GM19023 (cell line): ENCODE measurements around the gene PTPRM.
"Not testable (repeated sequence)": the region's sequence is repeated elsewhere in the genome, so short reads cannot be mapped to it uniquely, and the experiment has no call there.

ENCODE experiments used
- ATAC-seq: cut with Tn5 transposase; IDR thresholded peaks from one replicate; pipeline ENCODE4 v1.9.1; 2021; ENCODE audit warnings: mild to moderate bottlenecking, moderate library complexity; ENCODE audit not compliant: unreplicated experiment

The PTPRM gene

GRCh38 chr18:8029061-8029460 is 461.9 kb downstream of the PTPRM start:
- no peak for ATAC-seq

DNA sequence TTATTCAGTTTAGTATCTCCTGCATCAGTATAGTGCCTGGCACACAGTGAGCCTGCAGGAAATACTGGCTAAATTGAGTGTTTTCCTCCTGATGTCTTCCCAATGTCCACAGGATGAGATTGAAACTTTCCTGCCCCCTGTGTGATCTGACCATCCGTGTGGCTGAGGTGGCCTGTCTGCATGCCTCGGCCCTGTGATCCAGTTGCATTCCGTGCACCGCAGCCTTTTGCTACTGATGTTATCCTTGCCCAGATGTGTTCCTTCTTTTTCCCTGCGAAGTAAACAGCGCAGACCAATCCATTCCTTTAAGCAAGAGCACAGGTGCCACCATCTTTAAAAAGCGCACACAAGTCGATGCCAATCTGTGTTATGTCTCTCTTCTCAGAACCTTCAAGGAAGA is 462.6 kb downstream of the PTPRM start:
- ATAC-seq: no peak

DNA sequence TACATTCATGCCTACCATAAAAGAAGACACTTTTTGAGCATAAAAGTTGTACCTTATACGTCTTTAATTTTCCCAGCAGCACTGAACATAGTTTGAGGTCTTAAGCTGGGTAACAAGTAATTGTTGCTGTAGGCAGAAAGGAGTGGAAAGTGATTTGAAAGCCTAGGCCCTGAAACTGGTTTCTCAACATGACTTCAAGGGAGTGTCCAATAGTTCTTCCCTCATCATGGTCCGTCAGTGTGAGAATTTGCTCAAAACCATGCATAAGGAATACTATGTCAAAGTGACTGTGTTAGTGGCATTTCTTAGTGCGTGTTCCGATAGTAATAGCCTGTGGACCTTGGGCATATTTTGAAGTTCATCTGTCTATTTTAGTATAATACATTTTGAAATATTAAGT is 463.1 kb downstream of the PTPRM start:
- no peak for ATAC-seq

DNA sequence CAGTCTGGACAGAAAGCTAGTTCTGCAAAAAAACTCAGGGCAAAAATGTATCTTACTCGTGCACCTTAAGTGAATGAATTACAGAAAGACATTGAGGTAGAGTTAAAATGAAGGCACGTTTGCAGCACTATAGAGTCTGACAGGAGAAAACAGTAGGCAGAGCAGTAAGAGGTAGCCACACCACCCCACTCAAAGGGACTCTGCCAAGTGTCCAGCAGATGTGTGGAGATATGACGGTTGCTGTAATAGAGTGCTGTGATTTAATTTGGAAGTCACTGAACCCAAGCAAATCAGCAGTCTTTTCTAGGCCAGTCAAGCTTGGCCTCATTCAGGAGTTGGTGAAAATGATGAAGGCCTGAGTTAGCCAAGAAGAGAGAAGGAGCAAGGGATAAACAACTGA is 464.4 kb downstream of the PTPRM start:
- ATAC-seq: no peak

- no peak for ATAC-seq
These were observed 467.6 kb downstream of the PTPRM start for GRCh38 chr18:8034674-8035073.

DNA sequence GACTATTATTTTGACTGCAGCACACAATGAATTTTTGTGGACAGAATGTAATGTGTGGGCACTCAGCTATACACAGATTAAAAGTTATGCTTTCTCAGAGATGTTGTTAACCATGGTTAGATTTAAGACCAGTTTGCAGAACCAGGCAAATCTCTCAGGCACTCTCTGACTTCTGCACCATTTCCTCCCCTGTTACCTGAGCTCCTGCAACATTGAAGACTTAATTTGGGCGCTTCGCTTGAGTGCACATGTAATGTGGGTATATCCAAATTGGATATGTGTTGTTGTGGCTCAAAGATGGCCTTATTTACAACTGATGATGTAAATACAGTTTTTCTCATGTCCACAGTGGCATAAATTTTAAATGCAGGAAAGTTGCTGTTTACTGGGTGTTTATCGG is 469.4 kb downstream of the PTPRM start:
- no peak for ATAC-seq

DNA sequence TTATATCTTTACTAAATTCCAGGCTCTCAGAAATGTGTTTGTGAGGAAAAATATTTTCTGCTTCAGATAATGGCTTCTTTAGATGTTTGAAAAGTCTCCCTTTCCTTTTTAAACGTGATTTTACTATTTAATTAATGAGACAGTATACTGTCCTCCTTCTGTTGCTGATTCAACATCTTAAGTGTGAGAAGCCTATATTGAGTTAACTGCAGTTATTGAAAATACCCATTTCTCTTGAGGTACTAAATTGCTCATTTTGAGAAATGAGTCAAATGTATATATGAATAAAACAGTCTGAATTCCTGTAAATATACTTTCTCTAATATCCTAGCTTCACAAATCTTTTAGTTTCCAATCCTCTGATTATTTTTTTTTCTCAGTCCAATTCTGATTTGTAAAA is 470.2 kb downstream of the PTPRM start:
- ATAC-seq: no peak

DNA sequence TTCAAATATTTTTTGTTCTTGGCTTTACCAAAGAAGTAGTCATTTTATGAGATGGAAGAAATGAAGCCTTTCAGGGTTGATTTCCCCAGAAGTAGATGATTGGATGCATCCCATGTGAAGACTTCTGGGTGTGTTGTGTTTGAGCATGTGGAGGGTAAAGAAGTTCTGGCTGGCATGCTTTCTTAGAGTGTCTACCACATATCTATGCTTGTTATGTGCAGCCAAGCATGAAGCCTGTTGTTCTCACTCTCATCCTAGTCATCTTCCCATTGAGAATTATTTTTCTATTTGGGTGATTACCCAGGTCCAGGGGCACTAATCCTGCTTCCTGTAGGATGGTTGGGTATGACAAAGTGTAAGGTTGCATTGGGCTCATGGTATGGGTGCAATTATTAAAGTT is 472.9 kb downstream of the PTPRM start:
- no peak for ATAC-seq

DNA sequence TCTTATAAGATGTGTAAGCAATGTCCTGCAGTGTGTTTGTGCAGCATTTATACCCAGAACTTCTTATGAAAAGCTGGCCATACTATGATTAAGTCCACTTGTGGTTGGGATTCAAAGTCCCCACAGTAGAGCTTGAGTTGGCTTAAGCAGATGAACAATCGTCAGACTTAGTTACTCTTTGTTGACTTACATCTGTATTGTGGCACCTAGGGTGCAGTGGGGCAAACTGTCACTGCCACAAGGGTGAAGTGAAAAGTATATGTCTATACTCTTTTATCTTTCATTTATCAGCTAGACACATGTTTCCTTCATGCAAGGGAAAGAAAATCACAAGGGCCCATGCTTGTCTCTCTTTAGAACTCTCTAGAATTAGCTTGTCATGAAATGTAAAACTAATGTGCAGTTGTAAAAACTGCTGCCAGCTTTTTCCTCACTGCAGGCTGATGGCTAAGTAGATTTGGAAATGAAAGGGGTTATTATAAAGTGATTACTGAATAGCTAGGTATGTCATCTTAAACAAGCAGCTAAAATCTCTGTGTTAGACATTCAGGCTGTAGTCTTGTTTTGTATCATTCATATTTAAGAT is 474.5 kb downstream of the PTPRM start:
- ATAC-seq: no peak

DNA sequence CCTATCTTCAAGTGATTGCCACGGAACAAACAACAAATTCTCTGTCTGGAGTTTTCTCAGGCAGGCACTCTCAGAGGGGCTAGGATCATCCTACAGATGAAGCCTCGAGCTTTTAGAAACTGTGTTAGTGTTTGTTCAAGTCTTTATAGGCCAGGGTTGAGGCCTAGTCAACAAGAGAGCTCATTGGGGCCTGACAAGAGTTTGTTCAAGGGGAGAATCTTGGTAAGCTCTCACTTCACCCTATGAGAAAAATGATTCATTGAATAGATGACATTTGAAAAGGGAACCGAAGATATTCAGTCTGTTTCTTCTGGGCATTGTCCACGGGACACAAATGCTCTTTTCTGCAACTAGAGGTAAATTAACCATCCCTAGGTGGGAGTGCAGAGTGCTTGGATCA is 476.9 kb downstream of the PTPRM start:
- no peak for ATAC-seq

DNA sequence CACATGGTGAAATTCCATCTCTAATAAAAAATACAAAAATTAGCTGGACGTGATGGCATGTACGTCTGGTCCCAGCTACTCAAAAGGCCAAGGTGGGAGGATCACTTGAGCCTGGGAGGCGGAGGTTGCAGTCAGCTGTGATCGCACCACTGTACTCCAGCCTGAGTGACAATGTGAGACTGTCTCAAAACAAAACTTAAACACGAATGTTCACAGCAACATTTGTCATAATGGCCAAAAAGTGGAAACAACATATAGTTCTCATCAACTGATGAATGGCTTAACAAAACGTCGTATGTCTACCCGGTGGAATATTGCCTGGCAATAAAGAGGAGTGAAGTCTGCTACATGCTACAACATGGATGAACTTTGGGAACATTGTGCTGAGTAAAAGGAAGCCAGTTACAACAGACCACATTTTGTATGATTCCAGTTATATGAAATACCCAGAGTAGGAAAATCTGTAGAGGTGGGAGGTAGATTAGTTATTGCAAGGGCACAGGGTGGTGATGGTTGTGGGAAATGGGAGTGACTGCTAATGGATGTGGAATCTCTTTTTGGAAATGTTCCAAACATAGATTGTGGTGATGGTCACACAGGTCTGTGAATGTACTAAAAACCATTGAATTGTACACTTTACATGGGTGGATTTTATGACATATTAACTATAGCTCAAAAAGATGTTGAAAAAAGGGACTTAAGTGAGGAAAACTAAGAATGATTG is 478.2 kb downstream of the PTPRM start:
- no peak for ATAC-seq

GRCh38 chr18:8045884-8046281 is 478.8 kb downstream of the PTPRM start:
- no peak for ATAC-seq

GRCh38 chr18:8046441-8046840 is 479.3 kb downstream of the PTPRM start:
- ATAC-seq: no peak

GRCh38 chr18:8049147-8049546 is 482.0 kb downstream of the PTPRM start:
- ATAC-seq: no peak

GRCh38 chr18:8050616-8051329 is 483.7 kb downstream of the PTPRM start:
- ATAC-seq: no peak

- ATAC-seq: no peak
These were observed 484.3 kb downstream of the PTPRM start for GRCh38 chr18:8051453-8051852.

DNA sequence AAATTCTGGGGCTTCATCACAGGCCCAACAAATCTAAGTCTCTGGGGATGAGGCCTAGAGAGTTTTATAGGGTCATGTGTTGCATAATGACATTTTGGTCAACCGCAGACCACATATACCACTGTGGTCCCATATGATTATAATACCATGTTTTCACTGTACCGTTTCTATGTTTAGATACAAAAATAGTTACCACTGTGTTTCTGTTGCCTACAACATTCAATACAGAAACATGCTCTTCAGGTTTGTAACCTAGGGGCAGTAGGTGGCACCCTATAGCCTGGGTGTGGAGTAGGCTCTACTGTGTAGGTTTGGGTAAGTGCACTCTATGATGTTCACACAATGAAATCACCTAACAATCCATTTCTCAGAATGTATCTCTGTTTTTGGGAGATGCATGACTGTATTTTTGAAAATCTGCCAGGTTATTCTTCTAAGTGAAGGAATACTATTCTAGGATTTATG is 485.2 kb downstream of the PTPRM start:
- no peak for ATAC-seq

DNA sequence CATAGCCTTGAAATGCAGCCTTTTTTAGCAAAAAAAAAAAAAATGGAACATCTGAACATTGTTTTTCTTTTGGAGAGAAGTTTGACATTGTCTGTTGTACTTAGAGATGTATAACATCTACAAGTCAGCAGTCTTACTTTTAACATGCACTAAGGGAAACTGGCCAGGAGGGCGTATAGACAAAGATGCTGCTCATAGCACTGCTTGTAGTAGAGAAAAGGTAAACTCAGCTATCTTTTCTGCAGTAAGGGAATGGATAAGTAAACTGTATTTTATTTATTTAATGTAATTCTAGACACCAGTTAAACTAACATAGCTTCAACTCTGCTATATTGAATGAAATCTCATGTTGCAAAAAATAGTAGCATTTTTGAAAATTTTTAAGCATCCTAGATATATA is 489.6 kb downstream of the PTPRM start:
- no peak for ATAC-seq

DNA sequence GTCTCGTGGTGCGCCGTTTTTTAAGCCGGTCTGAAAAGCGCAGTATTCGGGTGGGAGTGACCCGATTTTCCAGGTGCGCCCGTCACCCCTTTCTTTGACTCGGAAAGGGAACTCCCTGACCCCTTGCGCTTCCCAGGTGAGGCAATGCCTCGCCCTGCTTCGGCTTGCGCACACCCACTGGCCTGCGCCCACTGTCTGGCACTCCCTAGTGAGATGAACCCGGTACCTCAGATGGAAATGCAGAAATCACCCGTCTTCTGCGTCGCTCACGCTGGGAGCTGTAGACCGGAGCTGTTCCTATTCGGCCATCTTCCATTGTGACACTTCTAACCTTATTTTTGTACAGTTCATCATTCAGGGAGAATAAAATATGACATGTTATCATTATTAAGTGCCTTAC is 496.0 kb downstream of the PTPRM start:
- ATAC-seq: not testable (repeated sequence)

- ATAC-seq: no peak
These were observed 496.6 kb downstream of the PTPRM start for GRCh38 chr18:8063733-8064132.

- no peak for ATAC-seq
These were observed 498.2 kb downstream of the PTPRM start for GRCh38 chr18:8065284-8065683.

DNA sequence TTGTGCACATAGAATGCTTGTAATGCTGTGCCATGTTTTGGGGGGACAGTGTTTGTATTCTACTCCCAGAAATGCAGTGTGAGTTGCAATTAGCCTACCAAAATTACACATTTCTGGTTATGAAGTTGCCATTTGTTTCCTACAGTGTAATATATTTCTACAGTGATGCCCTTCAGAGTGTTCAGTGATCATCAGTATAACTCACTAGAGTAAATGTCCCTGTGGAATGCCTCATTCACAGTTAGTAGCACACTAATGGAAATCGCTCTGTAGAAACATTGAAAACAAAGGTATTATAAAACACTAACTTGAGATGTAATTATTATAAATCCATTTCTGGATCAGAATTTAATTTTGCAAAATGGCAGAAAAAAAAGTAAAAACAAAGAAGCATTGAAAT is 498.7 kb downstream of the PTPRM start:
- no peak for ATAC-seq
